ENCODE measurements around the gene ARID1B.

GRCh38 chr6:157063176-157063905 is 286.2 kb downstream of the ARID1B start:
- TF ChIP-seq CTCF (conservative IDR thresholded peaks at IDR 0.05) (no peak), ZFX (IDR thresholded peaks at IDR 0.05) (no peak)
